Activated naive CD8-positive, alpha-beta T cell treated with anti-CD3 and anti-CD28 coated beads, Interleukin-2, amount 50 U/mL, for 16 hours (primary cell): ENCODE measurements around the gene GMCL2.
"Not testable (repeated sequence)": the region's sequence is repeated elsewhere in the genome, so short reads cannot be mapped to it uniquely, and the experiment has no call there.

ENCODE experiments used
- DNase-seq: peaks from one replicate; pipeline ENCODE4 v3.0.0-alpha.2; 2020; ENCODE audit warnings: low read depth, low spot score

GMCL2 gene

GRCh38 chr5:178206166-178207101 lies 19.3 kb upstream of the GMCL2 start:
- DNase-seq: no peak

- no peak for DNase-seq
Observed at GRCh38 chr5:178205749-178206047, 18.5 kb upstream of the GMCL2 start.

GRCh38 chr5:178204935-178205748 lies 18.0 kb upstream of the GMCL2 start:
- peak; percentile 37 for DNase-seq

- DNase-seq: peak; percentile 90
Observed at GRCh38 chr5:178204182-178204934, 17.2 kb upstream of the GMCL2 start, which contains the start of gene HNRNPAB. Gene HNRNPAB (plus strand): TSS chr5:178204533. CDS start chr5:178204838, 305 bp downstream.

GRCh38 chr5:178203670-178204181 lies 16.6 kb upstream of the GMCL2 start:
- DNase-seq: no peak

- DNase-seq: no peak
Observed at GRCh38 chr5:178202541-178202940, 15.4 kb upstream of the GMCL2 start.

GRCh38 chr5:178201927-178202235 lies 14.7 kb upstream of the GMCL2 start:
- DNase-seq: no peak

- no peak for DNase-seq
Observed at GRCh38 chr5:178201221-178201926, 14.2 kb upstream of the GMCL2 start.

GRCh38 chr5:178199581-178200434 lies 12.6 kb upstream of the GMCL2 start:
- DNase-seq: no peak

GRCh38 chr5:178198706-178199105 lies 11.5 kb upstream of the GMCL2 start:
- no peak for DNase-seq

- not testable (repeated sequence) for DNase-seq
Observed at GRCh38 chr5:178198151-178198550, 11.0 kb upstream of the GMCL2 start.

- DNase-seq: no peak
Observed at GRCh38 chr5:178196986-178197385, 9.8 kb upstream of the GMCL2 start.

- no peak for DNase-seq
Observed at GRCh38 chr5:178196281-178196812, 9.2 kb upstream of the GMCL2 start.

GRCh38 chr5:178194026-178194425 lies 6.9 kb upstream of the GMCL2 start:
- no peak for DNase-seq

GRCh38 chr5:178193251-178193809 lies 6.2 kb upstream of the GMCL2 start:
- DNase-seq: no peak

- no peak for DNase-seq
Observed at GRCh38 chr5:178192787-178193186, 5.6 kb upstream of the GMCL2 start.

GRCh38 chr5:178192244-178192643 lies 5.1 kb upstream of the GMCL2 start:
- no peak for DNase-seq

- DNase-seq: no peak
Observed at GRCh38 chr5:178191661-178192060, 4.5 kb upstream of the GMCL2 start.

GRCh38 chr5:178189433-178189832 lies 2.3 kb upstream of the GMCL2 start:
- DNase-seq: no peak

GRCh38 chr5:178186427-178186826 lies 744 bp downstream of the GMCL2 start:
- DNase-seq: no peak
